Mucosa of descending colon (tissue), 3 donors: ENCODE data around the gene MAP4K5. TPM values are rescaled to one million over a fixed set of nuclear protein-coding genes. Genes with fewer than 3 reads are reported as not detected.

ENCODE experiments used
- ATAC-seq: fragments of 200-7000 bp; cut with Tn5 transposase; one replicate; pipeline ENCODE4 v1.9.1; 2020; ENCODE audit warnings: mild to moderate bottlenecking, moderate library complexity
- DNase-seq, 3 donors: peaks; one replicate each; pipeline ENCODE4 v3.0.0-alpha.2; 2020
- H3K36me3 ChIP-seq: fragments of 200-600 bp; one replicate; pipeline ENCODE4 v1.8.0; 2021; ENCODE audit warnings: low read depth, mild to moderate bottlenecking
- H3K4me1 ChIP-seq: fragments of 200-600 bp; one replicate; pipeline ENCODE4 v1.8.0; 2021; ENCODE audit warnings: low read depth, mild to moderate bottlenecking
- H3K4me3 ChIP-seq: fragments of 200-600 bp; one replicate; pipeline ENCODE4 v1.8.0; 2021; ENCODE audit warnings: mild to moderate bottlenecking
- H3K9me3 ChIP-seq: fragments of 200-600 bp; one replicate; pipeline ENCODE4 v1.8.0; 2021; ENCODE audit warnings: mild to moderate bottlenecking
- CTCF ChIP-seq: fragments of 200-600 bp; IDR thresholded peaks from one replicate; pipeline ENCODE4 v1.8.0; 2022; ENCODE audit warnings: antibody characterized with exemption, mild to moderate bottlenecking
- intact Hi-C, 2 donors: fragments of 100-400 bp; cut with DNase I in 1 of 2; cut with micrococcal nuclease in 1 of 2; formaldehyde crosslinking; loops; one replicate each; pipeline versions ENCODE4 v1.11.0 to v1.11.1; 2022; cut with DNase I, micrococcal nuclease
- total RNA-seq, 3 donors: library from RNA; stranded (reverse); fragmentation: NEBNext Ultra II Directional in 2 of 3; extraction: Animal tissue kit (Norgen Biotek cat#: 25700) in 2 of 3; gene quantifications; one replicate each; pipeline versions ENCODE4 v1.2.1 to v1.2.4, GENCODE V29; 2021 to 2023
- donor health status: DM: no; HTN: no; CAD: no; lungs with moderate emphysema.
- donor health status: DM: no; HTN: no; CAD: no.
- donor health status: DM: no; HTN: yes; CAD: no.

MAP4K5 gene
- total RNA-seq, 3 donors from 2014 or later = 42.2 to 65.8 (median 45.3) TPM

- Histone ChIP-seq H3K4me1 (no peaks in the 10 kb centered on the region), H3K36me3 (no peaks in the 10 kb centered on the region), H3K4me3 (no peak overlapping the region), H3K9me3 (no peaks in the 10 kb centered on the region)
- intact Hi-C loops = no loop called here
- TF ChIP-seq CTCF = no peak
- DNase-seq (no peak), ATAC-seq (peak; percentile 64)
Measured at GRCh38 chr14:50421499-50421898, 110.9 kb downstream of the MAP4K5 start.

- ATAC-seq = no peak
- intact Hi-C loops = no loop called here
- no peaks in the 10 kb centered on the region for H3K36me3 ChIP-seq
- H3K4me3 ChIP-seq = no peak overlapping the region
- no peak for DNase-seq
- H3K4me1 ChIP-seq = no peaks in the 10 kb centered on the region
- H3K9me3 ChIP-seq = no peaks in the 10 kb centered on the region
- no peak for TF ChIP-seq CTCF
Measured at GRCh38 chr14:50417853-50418252, 114.5 kb downstream of the MAP4K5 start.

GRCh38 chr14:50410921-50411320 lies 121.4 kb downstream of the MAP4K5 start:
- Histone ChIP-seq H3K36me3 (no peaks in the 10 kb centered on the region), H3K4me3 (no peak overlapping the region), H3K9me3 (no peaks in the 10 kb centered on the region), H3K4me1 (no peaks in the 10 kb centered on the region)
- DNase-seq = no peak
- ATAC-seq = no peak
- TF ChIP-seq CTCF = no peak
- intact Hi-C loops = no loop called here

GRCh38 chr14:50410071-50410470 lies 122.3 kb downstream of the MAP4K5 start:
- H3K36me3 ChIP-seq = no peaks in the 10 kb centered on the region
- no peaks in the 10 kb centered on the region for H3K9me3 ChIP-seq
- DNase-seq (no peak), ATAC-seq (no peak)
- intact Hi-C loops = no loop called here
- no peak overlapping the region for H3K4me3 ChIP-seq
- no peaks in the 10 kb centered on the region for H3K4me1 ChIP-seq
- no peak for TF ChIP-seq CTCF

GRCh38 chr14:50407111-50407812 lies 125.1 kb downstream of the MAP4K5 start:
- H3K36me3 ChIP-seq = no peaks in the 10 kb centered on the region
- ATAC-seq = no peak
- TF ChIP-seq CTCF = no peak
- H3K9me3 ChIP-seq = no peaks in the 10 kb centered on the region
- H3K4me1 ChIP-seq = peaks cover 3% of the 10 kb centered on the region
- DNase-seq = no peak
- H3K4me3 ChIP-seq = no peak overlapping the region
- intact Hi-C loops = loop anchor here in 1 of 2 donors (10.0 kb wide), 1 partner anchor 62 kb away; no protein-coding TSS in a partner anchor
